ENCODE data around the gene DOLK. TPM values are rescaled to one million over a fixed set of nuclear protein-coding genes. Genes with fewer than 3 reads are reported as not detected.

The DOLK gene
- polyA plus RNA-seq, 1 experiment = 47.0 TPM

- CTCF ChIA-PET = interaction anchor here (0.6 to 9.9 kb wide), 7 partner anchors 10 to 104 kb away, joined by 3 to 228 read pairs (median 3); partner anchors contain the start of genes ENDOG, KYAT1 and LRRC8A
- POLR2A ChIA-PET = interaction anchor here (0.7 kb wide), 1 partner anchor 25 kb away, joined by 4 read pairs; no protein-coding TSS in a partner anchor
- Histone ChIP-seq H3K4me3 (ENCODE audit: low read depth, low read length) (peak overlapping the region; percentile 53), H3K36me3 (ENCODE audit: control insufficient read depth, insufficient read depth, low read length) (peaks cover 7% of the 10 kb centered on the region), H3K27me3 (ENCODE audit: control insufficient read depth, insufficient read depth, low read length) (no peaks in the 10 kb centered on the region)
- DNase-seq (ENCODE audit: low read depth) = no peak
- TF ChIP-seq, protein P1, sequence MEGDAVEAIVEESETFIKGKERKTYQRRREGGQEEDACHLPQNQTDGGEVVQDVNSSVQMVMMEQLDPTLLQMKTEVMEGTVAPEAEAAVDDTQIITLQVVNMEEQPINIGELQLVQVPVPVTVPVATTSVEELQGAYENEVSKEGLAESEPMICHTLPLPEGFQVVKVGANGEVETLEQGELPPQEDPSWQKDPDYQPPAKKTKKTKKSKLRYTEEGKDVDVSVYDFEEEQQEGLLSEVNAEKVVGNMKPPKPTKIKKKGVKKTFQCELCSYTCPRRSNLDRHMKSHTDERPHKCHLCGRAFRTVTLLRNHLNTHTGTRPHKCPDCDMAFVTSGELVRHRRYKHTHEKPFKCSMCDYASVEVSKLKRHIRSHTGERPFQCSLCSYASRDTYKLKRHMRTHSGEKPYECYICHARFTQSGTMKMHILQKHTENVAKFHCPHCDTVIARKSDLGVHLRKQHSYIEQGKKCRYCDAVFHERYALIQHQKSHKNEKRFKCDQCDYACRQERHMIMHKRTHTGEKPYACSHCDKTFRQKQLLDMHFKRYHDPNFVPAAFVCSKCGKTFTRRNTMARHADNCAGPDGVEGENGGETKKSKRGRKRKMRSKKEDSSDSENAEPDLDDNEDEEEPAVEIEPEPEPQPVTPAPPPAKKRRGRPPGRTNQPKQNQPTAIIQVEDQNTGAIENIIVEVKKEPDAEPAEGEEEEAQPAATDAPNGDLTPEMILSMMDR (IDR thresholded peaks at IDR 0.05; ENCODE audit: insufficient read depth, low read depth, low read length) = no peak
Measured at GRCh38 chr9:128921881-128922763, 25.3 kb downstream of the DOLK start.

DNA sequence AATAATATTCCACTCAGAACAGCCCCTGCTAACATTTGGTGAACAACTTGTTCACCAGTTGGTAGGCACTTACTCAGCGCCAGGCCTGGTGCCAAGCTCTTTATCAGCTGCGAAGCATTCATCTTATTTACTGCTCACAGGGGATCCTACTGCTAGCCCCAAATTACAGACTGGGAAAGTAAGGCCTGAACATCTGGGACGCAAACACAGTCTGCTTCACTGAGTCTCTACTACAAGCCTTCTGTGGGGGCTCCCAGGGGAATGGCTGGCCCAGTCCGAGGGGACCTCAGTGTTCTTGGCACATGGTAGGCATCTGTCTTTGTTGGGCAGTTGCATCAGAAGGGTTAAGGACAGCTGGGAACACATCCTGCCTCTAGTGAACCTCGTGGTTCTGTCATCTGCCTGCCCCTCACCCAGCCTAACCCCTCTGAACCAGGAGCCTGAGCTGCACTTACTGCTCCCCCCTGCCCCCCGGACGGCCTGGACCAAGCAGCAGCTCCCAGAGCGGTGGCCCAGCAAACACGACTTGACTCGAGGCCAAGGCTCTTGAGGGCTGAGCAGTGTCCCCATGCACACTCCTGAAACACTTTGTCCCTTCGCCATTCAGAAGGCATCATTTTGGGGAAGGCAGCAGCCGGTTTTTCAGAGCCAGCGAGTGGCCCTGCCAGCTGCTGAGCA lies 26.9 kb downstream of the DOLK start, which contains the start of gene PHYHD1:
Gene PHYHD1 (plus strand): TSS at position 602 of the 678 bp plus-strand sequence. CDS start 1,342 bp downstream, outside the sequence.
- Histone ChIP-seq H3K4me3 (ENCODE audit: low read depth, low read length) (no peak within 1 kb of the TSS), H3K27me3 (ENCODE audit: control insufficient read depth, insufficient read depth, low read length) (no peaks in the 10 kb centered on the region), H3K36me3 (ENCODE audit: control insufficient read depth, insufficient read depth, low read length) (peaks cover 11% of the 10 kb centered on the region)
- DNase-seq (ENCODE audit: low read depth) = no peak
- ChIA-PET CTCF (interaction anchor here (0.9 to 2.4 kb wide), 4 partner anchors 8 to 102 kb away, joined by 3 to 11 read pairs (median 6); partner anchors contain the start of genes ENDOG, KYAT1 and LRRC8A), POLR2A (interaction anchor here (0.7 to 0.8 kb wide), 2 partner anchors 8 to 782 kb away, joined by 3 to 7 read pairs; no protein-coding TSS in a partner anchor)
- TF ChIP-seq, protein P1 (IDR thresholded peaks at IDR 0.05; ENCODE audit: insufficient read depth, low read depth, low read length) = no peak

DNA sequence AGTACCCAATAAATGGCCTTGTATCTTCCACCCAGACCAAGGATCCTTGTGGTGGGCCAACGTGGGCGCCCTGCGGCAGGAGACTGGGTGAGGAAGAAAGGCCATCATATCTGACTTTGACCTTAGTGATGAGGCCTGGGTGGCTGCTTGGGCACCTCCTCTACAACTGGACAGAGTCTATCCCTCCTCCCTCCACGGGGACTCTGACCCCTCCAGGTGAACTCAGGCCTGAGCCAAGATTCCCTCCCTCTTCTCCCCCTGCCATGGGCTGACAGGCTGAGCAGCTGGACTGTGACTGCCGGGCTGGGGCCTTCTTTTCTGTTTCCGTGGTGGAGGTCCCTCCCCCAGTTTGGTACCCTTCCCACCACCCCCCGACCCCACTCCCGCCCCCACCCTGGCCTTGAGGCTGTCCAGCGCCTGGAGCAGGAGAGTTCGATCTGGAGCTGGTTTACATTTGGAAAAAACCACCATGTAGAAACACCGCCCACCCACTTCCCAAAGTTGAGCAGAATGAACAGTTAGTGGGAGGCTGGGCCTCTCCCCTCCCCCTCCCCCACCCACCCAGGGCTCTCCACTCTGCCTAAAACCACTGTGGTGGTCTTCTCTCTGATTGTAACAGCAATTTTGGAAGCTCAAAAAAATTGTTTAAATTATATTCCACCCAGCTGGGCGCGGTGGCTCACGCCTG lies 27.9 kb downstream of the DOLK start:
- Histone ChIP-seq H3K4me3 (ENCODE audit: low read depth, low read length) (no peak overlapping the region), H3K36me3 (ENCODE audit: control insufficient read depth, insufficient read depth, low read length) (peaks cover 13% of the 10 kb centered on the region), H3K27me3 (ENCODE audit: control insufficient read depth, insufficient read depth, low read length) (no peaks in the 10 kb centered on the region)
- no peak for DNase-seq (ENCODE audit: low read depth)
- CTCF ChIA-PET = interaction anchor here (2.2 to 2.4 kb wide), 2 partner anchors 9 to 56 kb away, joined by 8 to 11 read pairs; no protein-coding TSS in a partner anchor
- POLR2A ChIA-PET = interaction anchor here (0.7 kb wide), 1 partner anchor 783 kb away, joined by 3 read pairs; no protein-coding TSS in a partner anchor
- TF ChIP-seq, protein P1 (IDR thresholded peaks at IDR 0.05; ENCODE audit: insufficient read depth, low read depth, low read length) = no peak

- CTCF ChIA-PET = interaction anchor here (2.4 kb wide), 1 partner anchor 9 kb away, joined by 11 read pairs; no protein-coding TSS in a partner anchor
- POLR2A ChIA-PET = no interaction called here
- no peaks in the 10 kb centered on the region for H3K27me3 ChIP-seq (ENCODE audit: control insufficient read depth, insufficient read depth, low read length)
- TF ChIP-seq, protein P1 (IDR thresholded peaks at IDR 0.05; ENCODE audit: insufficient read depth, low read depth, low read length) = no peak
- no peak for DNase-seq (ENCODE audit: low read depth)
- peaks cover 13% of the 10 kb centered on the region for H3K36me3 ChIP-seq (ENCODE audit: control insufficient read depth, insufficient read depth, low read length)
- H3K4me3 ChIP-seq (ENCODE audit: low read depth, low read length) = no peak overlapping the region
Measured at GRCh38 chr9:128918921-128919320, 28.5 kb downstream of the DOLK start.
